Measurements from ENCODE around the gene ZNF865.

- TF ChIP-seq CTCF (IDR thresholded peaks at IDR 0.05; ENCODE audit: insufficient read depth, low read length, poor library complexity, severe bottlenecking) (no peak), EZH2phosphoT487 (conservative IDR thresholded peaks at IDR 0.05; ENCODE audit: low read length) (no peak)
Observed at GRCh38 chr19:55649268-55650125, 44.0 kb downstream of the ZNF865 start.

Measured in SU-DHL-6 (cell line).